HT-29 (cell line): Measurements from ENCODE around the gene KDM4B. TPM values are rescaled to one million over a fixed set of nuclear protein-coding genes. Genes with fewer than 3 reads are reported as not detected.

Source experiments
- DNase-seq: peaks from one replicate; pipeline ENCODE4 v3.0.0-alpha.2; 2015; ENCODE audit warnings: low spot score
- total RNA-seq: library from RNA; depleted of rRNA; stranded (reverse); fragments of >200 nt; shearing (Covaris generic); gene quantifications from 2 replicates; pipeline ENCODE4 v1.2.3, GENCODE V29; 2014

Gene KDM4B
- total RNA-seq, 1 experiment from 2014 or later, result 7.8 TPM

DNA sequence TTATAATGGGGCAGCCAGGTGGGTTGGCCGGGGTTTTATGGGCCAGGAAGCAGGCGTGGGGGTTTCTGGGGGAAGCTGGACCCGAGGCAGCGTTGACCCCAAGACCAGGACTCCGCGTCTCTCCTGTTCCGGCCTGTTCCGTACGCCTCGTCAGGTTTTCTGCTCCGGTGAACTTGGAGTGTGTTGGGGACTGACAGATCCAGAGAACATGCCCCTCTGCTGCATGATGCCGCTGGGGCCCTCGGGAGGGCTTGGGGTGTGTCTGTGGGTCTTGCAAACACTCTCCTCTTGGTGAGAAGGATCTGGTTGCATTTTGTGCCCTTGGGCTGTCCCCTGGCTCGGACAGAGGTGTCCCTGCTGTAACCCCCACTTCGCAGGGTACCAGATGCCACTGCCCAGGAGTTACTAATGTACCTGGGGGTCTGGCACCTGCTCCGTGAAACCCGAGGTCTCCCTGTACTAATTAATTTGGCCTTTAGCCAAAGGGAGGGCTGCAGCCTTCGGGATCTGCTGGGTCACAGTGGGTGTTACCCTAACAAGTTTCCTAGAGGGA is 15.6 kb downstream of the KDM4B start:
- DNase-seq, result no peak

- DNase-seq, result no peak
Measured at GRCh38 chr19:4985551-4985991, 16.7 kb downstream of the KDM4B start.

GRCh38 chr19:4986056-4986455 is 17.1 kb downstream of the KDM4B start:
- no peak for DNase-seq

DNA sequence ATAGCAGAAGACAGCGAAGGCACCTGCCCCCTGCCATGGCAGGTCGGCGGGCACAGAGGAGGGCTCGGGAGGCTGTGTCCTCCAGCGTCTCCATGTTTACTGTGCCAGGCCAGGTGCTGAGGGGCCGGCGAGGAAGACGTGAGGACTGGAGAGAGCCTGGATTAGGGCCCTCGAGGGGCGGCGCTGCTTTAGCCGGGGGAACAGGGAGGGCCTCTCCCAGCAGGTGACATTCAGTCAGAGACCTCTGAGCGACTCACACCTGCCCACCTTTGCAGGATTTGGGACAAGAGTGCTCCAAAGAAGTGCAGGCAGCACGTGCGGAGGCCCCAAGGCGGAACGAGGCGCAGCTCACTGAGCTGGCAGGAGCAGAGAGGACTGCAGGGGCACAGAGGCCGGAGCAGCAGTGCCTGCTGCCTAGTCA is 17.6 kb downstream of the KDM4B start:
- no peak for DNase-seq

DNA sequence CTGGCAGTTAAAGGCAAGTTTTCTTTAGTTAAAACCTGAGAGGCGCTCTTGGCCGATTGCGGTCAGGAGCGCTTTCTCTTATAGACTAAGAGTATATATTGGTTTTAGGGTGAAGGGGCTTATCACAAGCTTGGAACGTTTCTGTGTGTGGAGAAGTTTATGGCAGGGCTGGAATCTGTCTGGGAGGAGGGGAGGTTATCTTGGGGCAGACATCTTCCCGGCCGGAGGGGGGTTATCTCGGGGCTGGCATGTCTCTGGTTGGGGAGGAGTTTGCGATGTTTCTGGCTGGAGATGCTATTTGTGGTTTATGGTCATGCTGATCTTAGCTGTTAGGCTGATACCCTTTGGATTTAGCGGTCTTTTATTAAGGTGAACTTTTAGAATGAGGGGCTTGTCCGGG is 18.3 kb downstream of the KDM4B start:
- DNase-seq, result no peak

DNA sequence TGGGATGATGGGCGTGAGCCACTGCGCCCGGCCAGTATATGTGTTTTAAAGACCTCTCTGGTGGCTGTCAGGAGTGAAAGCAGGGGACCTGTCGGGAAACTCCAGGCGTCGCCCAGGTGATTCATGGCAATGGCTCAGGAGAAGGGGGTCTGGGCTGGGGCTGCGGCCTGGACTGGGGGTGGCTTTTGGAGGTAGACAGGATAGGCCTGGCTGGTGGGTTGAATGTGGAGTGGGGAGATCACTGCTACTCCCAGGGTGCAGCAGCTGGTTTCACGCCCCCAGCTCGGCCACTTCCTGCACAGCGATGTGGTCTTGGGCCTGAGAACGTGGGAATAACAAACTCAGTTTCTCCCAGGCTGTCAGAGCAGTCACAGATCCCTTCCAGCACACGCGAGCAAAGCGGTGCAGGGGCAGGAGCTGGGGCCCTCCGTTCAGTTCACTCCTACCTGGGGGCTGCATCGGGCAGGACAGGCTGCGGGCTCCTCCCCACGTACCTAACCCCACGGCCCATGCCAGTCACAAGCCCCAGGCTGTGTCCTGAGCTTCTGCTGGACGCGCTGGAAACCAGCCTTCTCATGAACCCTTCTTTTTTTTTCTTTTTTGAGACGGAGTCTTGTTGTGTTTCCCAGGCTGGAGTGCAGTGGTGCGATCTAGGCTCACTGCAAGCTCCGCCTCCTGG is 18.9 kb downstream of the KDM4B start:
- no peak for DNase-seq

- DNase-seq, result no peak
Measured at GRCh38 chr19:4988770-4989251, 19.9 kb downstream of the KDM4B start.

GRCh38 chr19:4990306-4990705 is 21.4 kb downstream of the KDM4B start:
- no peak for DNase-seq

DNA sequence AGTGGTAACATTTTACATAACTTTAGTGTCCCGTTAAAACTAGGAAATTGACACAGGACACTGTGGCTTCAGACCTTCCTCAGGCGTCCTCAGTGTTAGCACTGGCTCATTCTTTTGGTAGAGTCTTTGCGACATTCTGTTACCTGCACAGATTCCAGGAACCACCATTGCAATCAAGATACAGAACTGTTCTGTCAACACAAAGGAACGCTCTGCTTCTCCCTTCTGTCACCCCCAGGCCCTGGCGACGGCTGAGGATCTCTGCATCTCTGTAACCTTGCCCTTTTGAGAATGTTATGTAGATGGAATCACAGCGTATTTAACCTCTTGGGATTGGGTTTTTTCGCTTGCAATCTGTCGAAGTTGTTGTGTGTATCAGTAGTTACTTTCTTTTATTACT is 22.6 kb downstream of the KDM4B start:
- DNase-seq, result no peak

GRCh38 chr19:4991996-4992698 is 23.2 kb downstream of the KDM4B start:
- DNase-seq, result no peak

- no peak for DNase-seq
Measured at GRCh38 chr19:4993683-4994082, 24.8 kb downstream of the KDM4B start.

- no peak for DNase-seq
Measured at GRCh38 chr19:4996701-4997100, 27.8 kb downstream of the KDM4B start.

GRCh38 chr19:4997297-4997696 is 28.4 kb downstream of the KDM4B start:
- DNase-seq, result no peak

- DNase-seq, result no peak
Measured at GRCh38 chr19:5000120-5000611, 31.3 kb downstream of the KDM4B start.

DNA sequence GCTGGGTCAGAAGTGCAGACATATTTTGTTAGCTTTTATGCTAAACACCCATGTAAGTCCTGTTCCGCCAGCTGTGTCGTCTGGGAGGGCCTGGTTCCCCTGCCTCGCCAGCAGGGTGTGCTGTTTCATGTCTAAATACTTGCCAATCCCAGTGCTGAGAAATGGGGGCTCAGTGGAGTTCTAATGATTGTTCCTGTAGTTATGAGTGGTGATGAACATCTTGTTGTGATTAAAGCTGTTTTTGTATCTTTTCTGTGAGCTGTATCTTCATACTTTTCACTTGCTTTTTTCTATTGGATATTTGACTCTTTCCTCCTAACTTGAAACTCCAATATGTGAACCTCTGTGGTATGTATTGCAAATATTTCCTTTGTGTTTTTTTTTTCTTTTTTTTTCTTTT is 32.7 kb downstream of the KDM4B start:
- peak; percentile 51 for DNase-seq

GRCh38 chr19:5002143-5002542 is 33.2 kb downstream of the KDM4B start:
- no peak for DNase-seq

DNA sequence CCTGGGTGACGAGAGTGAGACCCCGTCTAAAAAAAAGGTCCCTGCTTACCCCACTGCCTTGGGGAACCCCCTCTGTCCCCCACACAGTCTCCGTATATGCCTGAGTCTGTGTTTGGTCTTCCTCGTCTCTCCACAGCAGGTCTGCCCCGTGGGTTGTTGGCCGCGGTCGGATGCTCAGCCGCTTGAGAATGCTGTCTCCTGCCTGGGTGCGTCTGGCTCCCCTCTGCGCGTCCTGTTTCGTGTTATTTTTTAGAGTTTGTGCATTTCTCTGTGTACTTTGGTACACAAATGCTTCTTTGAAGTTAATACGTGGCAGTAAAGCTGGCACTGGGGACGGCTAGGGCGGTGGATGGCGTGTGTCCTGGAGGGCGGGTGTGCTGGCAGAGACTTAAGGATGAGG is 34.9 kb downstream of the KDM4B start:
- DNase-seq, result no peak

DNA sequence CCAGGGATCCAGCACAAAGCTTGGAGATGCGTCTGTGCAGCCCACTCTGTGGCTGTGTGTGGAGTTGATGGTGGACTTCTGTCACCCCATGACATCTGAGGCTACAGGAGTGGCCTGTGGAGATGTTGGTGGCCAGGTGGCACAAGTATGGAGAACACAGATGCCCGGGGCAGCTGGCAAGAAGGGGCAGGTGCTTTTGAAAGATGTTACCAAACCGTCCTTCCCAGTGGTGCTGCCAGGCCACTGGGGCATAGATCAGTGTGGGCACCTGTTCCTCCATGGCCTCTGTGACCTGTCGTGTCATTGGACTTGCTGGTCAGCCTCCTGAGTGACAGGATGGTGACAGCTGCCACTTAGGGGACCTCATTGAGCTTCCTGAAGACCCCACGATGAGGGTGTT is 36.2 kb downstream of the KDM4B start:
- DNase-seq, result no peak

- no peak for DNase-seq
Measured at GRCh38 chr19:5006201-5006600, 37.3 kb downstream of the KDM4B start.

GRCh38 chr19:5006821-5007220 is 37.9 kb downstream of the KDM4B start:
- no peak for DNase-seq

DNA sequence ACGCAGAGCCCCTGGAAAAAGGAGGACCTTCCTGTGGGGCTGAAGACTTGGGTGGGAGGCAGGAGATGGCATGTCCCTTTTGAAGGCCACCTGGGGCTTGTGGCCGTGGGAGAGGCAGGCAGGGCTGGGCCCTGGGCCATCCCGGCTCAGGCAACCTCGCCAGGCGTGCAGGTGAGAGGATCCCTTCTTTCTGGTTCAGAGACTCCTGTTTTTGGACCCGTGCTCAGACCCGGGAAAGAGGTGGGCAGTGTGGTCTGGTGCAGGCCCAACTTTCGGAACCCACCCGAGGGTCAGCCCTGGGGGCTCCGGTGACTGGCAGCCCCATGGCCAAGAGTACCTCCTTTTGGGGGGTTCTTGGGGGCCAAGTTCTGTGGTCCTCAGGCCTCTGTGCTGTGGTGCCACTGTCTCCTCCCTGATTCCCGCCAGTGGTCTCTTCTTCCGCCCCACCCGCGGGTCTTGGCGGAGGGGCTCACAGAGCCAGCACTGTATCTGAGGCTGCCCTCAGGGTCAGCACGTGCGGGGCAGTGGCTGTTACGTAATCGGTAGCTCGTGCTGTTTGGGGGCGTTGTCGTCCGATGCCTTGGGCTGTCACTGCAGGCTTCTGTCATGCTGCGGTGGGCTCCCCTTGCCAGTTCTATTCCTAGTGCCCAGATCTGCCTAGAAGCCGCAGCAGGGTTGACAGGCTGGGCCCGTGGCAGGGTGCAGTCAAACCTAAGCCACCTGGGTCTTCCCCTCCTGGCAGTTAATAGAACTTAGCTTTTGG is 42.7 kb downstream of the KDM4B start:
- no peak for DNase-seq
